ENCODE measurements around the gene MBD5. TPM values are rescaled to one million over a fixed set of nuclear protein-coding genes. Genes with fewer than 3 reads are reported as not detected.
"Not testable (repeated sequence)": the region's sequence is repeated elsewhere in the genome, so short reads cannot be mapped to it uniquely, and the experiment has no call there.

The MBD5 gene
- total RNA-seq, 1 donor from 2014 or later = 95.4 TPM

DNA sequence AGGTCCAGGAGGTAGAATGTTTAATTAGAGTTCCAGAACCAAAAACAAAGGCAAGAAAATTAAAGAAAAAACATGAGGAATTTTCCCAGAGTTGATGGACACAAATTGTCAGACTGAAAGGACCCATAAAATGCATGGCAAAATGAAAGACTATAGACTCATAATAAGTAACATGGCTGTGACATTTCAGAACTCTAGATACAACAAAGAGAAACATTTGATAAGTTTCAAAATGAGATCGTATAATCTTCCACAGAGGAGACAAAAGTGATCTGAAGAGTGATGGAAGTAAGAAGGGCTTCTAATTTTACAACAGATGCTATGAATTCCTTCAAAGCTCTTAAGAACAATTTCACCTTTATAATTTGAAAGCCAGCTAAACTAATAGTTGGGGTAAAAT, 20.8 kb upstream of the MBD5 start:
- TF ChIP-seq, protein P1, sequence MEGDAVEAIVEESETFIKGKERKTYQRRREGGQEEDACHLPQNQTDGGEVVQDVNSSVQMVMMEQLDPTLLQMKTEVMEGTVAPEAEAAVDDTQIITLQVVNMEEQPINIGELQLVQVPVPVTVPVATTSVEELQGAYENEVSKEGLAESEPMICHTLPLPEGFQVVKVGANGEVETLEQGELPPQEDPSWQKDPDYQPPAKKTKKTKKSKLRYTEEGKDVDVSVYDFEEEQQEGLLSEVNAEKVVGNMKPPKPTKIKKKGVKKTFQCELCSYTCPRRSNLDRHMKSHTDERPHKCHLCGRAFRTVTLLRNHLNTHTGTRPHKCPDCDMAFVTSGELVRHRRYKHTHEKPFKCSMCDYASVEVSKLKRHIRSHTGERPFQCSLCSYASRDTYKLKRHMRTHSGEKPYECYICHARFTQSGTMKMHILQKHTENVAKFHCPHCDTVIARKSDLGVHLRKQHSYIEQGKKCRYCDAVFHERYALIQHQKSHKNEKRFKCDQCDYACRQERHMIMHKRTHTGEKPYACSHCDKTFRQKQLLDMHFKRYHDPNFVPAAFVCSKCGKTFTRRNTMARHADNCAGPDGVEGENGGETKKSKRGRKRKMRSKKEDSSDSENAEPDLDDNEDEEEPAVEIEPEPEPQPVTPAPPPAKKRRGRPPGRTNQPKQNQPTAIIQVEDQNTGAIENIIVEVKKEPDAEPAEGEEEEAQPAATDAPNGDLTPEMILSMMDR (IDR thresholded peaks at IDR 0.05; ENCODE audit: partially characterized antibody, unreplicated experiment) = no peak
- peaks cover 12% of the 10 kb centered on the region for H3K9me3 Mint-ChIP-seq (ENCODE audit: unreplicated experiment)
- no peak for DNase-seq
- peaks cover 9% of the 10 kb centered on the region for H3K4me1 Mint-ChIP-seq (ENCODE audit: low read depth, unreplicated experiment)
- H3K27ac Mint-ChIP-seq (ENCODE audit: unreplicated experiment) = no peak overlapping the region
- no peak overlapping the region for H3K4me3 Mint-ChIP-seq (ENCODE audit: unreplicated experiment)
- peaks cover 17% of the 10 kb centered on the region for H3K36me3 Mint-ChIP-seq (ENCODE audit: unreplicated experiment)
- peaks cover 2% of the 10 kb centered on the region for H3K27me3 Mint-ChIP-seq (ENCODE audit: unreplicated experiment)

DNA sequence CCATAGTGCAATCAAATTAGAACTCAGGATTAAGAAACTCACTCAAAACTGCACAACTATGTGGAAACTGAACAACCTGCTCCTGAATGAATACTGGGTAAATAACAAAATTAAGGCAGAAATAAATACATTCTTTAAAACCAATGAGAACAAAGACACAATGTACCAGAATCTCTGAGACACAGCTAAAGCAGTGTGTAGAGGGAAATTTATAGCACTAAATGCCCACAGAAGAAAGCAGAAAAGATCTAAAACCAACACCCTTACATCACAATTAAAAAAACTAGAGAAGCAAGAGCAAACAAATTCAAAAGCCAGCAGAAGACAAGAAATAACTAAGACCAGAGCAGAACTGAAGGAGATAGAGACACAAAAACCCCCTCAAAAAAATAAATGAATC, 18.5 kb upstream of the MBD5 start:
- not testable (repeated sequence) for H3K9me3 Mint-ChIP-seq (ENCODE audit: unreplicated experiment); DNase-seq; H3K27ac Mint-ChIP-seq (ENCODE audit: unreplicated experiment); H3K27me3 Mint-ChIP-seq (ENCODE audit: unreplicated experiment); H3K36me3 Mint-ChIP-seq (ENCODE audit: unreplicated experiment); H3K4me3 Mint-ChIP-seq (ENCODE audit: unreplicated experiment)
- peaks cover 11% of the 10 kb centered on the region for H3K4me1 Mint-ChIP-seq (ENCODE audit: low read depth, unreplicated experiment)

DNA sequence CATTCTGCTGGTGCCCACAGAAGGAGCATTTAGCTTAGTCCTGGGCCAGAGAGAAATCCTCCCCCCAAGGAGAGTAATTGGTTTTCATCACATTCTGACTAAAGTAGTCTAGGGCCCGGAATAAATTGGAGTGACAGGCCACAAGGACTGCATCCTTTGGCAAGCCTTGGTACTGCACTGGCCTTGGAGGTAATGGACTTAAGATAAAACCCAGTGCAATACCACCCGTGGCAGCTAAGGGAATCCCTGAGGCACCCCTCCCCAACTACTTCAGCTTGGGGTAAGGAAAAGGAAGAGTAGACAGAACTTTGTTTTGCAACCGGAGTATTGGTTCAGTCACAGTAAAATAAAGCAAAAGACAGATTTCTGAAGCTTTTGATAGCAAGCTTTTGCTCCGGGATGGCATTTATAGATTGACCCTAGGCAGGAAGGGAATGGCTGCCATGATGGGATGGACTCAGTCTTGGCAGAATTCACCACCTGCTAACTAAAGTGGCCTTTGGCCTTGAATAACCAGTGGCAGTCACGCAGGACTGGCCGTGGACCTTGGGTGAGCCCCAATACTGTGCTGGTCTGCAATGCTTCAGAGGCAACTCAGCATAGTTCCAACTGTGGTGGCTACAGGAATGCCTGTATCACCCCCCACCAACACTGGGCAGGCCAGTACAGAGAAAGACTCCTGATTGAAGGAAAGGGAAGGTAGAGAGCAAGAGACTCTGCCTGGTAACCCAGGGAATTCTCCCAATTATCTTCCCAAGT, 14.5 kb upstream of the MBD5 start:
- H3K4me3 Mint-ChIP-seq (ENCODE audit: unreplicated experiment) = no peak overlapping the region
- TF ChIP-seq, protein P1 (IDR thresholded peaks at IDR 0.05; ENCODE audit: partially characterized antibody, unreplicated experiment) = peak; percentile 46
- peaks cover 2% of the 10 kb centered on the region for H3K27me3 Mint-ChIP-seq (ENCODE audit: unreplicated experiment)
- H3K36me3 Mint-ChIP-seq (ENCODE audit: unreplicated experiment) = peaks cover 11% of the 10 kb centered on the region
- H3K9me3 Mint-ChIP-seq (ENCODE audit: unreplicated experiment) = peaks cover 7% of the 10 kb centered on the region
- DNase-seq = no peak
- H3K27ac Mint-ChIP-seq (ENCODE audit: unreplicated experiment) = no peak overlapping the region
- H3K4me1 Mint-ChIP-seq (ENCODE audit: low read depth, unreplicated experiment) = peaks cover 2% of the 10 kb centered on the region

DNA sequence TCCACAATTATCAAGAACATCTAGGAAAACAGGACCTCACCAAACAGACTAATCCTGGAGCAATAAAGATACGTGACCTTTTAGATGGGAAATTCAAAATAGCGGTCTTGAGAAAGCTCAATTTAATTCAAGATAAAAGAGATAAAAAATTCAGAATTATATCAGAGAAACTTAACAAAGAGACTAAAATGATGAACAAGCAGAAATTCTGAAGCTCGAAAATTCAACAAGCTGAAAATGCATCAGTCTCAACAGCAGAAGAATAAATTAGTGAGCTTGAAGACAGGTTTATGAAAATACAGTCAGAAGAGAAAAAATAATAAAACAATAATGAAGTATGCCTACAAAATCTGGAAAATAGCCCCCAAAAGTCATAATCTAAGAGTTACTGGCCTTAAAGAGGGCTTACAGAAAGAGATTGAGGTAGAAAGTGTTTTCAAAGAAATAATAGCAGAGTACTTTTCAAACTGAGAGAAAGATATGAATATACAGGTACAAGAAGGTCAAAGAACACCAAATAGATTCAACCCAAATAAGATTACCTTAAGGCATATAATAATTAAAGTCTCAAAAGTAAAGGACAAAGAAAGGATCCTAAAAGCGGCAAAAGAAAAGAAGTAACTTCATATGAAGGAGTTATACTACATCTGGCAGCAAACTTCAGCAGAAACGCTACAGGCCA, 13.5 kb upstream of the MBD5 start:
- H3K4me1 Mint-ChIP-seq (ENCODE audit: low read depth, unreplicated experiment) = peaks cover 2% of the 10 kb centered on the region
- no peak for DNase-seq
- H3K9me3 Mint-ChIP-seq (ENCODE audit: unreplicated experiment) = peaks cover 3% of the 10 kb centered on the region
- H3K27me3 Mint-ChIP-seq (ENCODE audit: unreplicated experiment) = no peaks in the 10 kb centered on the region
- H3K4me3 Mint-ChIP-seq (ENCODE audit: unreplicated experiment) = no peak overlapping the region
- TF ChIP-seq, protein P1 (IDR thresholded peaks at IDR 0.05; ENCODE audit: partially characterized antibody, unreplicated experiment) = no peak
- H3K27ac Mint-ChIP-seq (ENCODE audit: unreplicated experiment) = no peak overlapping the region
- H3K36me3 Mint-ChIP-seq (ENCODE audit: unreplicated experiment) = peaks cover 8% of the 10 kb centered on the region

DNA sequence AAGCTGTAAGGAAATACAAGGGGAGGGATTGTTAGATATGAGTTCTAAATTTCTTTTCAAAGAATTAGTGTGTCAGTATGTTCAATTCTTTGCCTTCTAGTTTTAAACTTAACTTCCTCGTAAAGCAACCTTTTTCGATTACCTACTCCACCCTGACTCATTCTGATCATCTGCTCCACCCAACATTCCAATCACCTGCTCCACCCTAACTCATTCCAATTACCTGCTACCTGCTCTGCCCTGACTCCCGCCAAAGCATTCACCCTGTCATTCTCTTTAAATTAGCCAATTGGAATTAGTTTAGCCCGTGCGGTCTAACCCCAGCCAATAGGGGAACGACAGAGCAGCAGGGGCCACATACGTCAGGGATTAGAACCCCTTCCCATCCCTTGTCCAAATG, 12.5 kb upstream of the MBD5 start:
- not testable (repeated sequence) for H3K4me3 Mint-ChIP-seq (ENCODE audit: unreplicated experiment); DNase-seq; H3K36me3 Mint-ChIP-seq (ENCODE audit: unreplicated experiment); H3K27me3 Mint-ChIP-seq (ENCODE audit: unreplicated experiment); H3K9me3 Mint-ChIP-seq (ENCODE audit: unreplicated experiment); H3K27ac Mint-ChIP-seq (ENCODE audit: unreplicated experiment); H3K4me1 Mint-ChIP-seq (ENCODE audit: low read depth, unreplicated experiment)

DNA sequence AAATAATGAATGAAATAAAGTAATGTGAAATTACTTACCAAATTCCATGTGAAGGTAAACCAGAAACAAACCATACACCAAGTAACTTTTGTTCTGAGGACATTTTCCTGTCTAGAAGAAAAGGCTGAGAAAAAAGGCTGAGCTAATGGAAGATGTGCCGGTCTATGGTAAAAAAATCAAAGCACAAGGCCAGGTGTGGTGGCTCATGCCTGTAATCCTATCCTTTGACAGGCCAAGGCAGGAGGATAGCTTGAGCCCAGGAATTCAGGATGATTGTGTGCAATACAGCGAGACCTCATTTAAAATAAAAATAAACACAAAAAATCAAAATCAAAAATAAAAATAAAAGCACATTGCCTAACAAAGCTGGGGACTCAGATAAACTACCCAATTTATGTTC, 7.0 kb upstream of the MBD5 start:
- Mint-ChIP-seq H3K27ac (ENCODE audit: unreplicated experiment) (peak overlapping the region; percentile 59), H3K9me3 (ENCODE audit: unreplicated experiment) (no peaks in the 10 kb centered on the region), H3K4me3 (ENCODE audit: unreplicated experiment) (no peak overlapping the region), H3K4me1 (ENCODE audit: low read depth, unreplicated experiment) (peaks cover 12% of the 10 kb centered on the region), H3K36me3 (ENCODE audit: unreplicated experiment) (peaks cover 3% of the 10 kb centered on the region), H3K27me3 (ENCODE audit: unreplicated experiment) (no peaks in the 10 kb centered on the region)
- no peak for DNase-seq
- TF ChIP-seq, protein P1 (IDR thresholded peaks at IDR 0.05; ENCODE audit: partially characterized antibody, unreplicated experiment) = no peak

All from glutamatergic neuron (in vitro differentiated cells).